Body of pancreas (tissue), 4 donors: ENCODE measurements around the gene IBA57.

Experiments used
- POLR2A ChIP-seq, 3 donors: fragments of 450-650 bp; IDR thresholded peaks; one replicate each; pipeline ENCODE4 v1.6.1; 2016; ENCODE audit warnings: antibody characterized with exemption in 3 of 3, mild to moderate bottlenecking in 2 of 3
- TF ChIP-seq, protein P1 (sequence below), 7 experiments: fragments of 450-650 bp in 4 of 7; fragments of 200-600 bp in 3 of 7; sonication (generic) in 3 of 7; IDR thresholded peaks; one replicate each; pipeline ENCODE4 v1.5.1; 2016 to 2019; ENCODE audit warnings: antibody characterized with exemption in 7 of 7

DNA sequence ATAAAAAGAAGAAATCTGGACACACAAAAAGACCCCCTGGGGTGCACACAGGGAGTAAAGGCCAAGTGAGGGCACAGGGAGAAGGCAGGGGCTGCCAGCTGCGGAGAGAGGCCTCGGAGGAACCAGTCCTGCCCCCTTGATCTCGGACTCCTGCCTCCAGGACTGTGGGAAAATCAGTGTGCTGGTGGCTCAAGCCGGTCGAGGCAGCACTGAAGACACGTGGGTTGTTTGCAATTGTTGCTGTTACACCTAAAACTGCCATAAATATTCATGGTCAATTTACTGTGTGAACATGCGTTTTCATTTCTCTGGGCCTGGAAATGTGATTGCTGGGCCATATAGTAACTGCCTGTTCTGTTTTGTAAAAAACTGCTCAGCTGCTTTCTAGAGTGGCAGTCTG, 18.5 kb downstream of the IBA57 start:
- TF ChIP-seq POLR2A (IDR thresholded peaks at IDR 0.05) = no peak
- TF ChIP-seq, protein P1, sequence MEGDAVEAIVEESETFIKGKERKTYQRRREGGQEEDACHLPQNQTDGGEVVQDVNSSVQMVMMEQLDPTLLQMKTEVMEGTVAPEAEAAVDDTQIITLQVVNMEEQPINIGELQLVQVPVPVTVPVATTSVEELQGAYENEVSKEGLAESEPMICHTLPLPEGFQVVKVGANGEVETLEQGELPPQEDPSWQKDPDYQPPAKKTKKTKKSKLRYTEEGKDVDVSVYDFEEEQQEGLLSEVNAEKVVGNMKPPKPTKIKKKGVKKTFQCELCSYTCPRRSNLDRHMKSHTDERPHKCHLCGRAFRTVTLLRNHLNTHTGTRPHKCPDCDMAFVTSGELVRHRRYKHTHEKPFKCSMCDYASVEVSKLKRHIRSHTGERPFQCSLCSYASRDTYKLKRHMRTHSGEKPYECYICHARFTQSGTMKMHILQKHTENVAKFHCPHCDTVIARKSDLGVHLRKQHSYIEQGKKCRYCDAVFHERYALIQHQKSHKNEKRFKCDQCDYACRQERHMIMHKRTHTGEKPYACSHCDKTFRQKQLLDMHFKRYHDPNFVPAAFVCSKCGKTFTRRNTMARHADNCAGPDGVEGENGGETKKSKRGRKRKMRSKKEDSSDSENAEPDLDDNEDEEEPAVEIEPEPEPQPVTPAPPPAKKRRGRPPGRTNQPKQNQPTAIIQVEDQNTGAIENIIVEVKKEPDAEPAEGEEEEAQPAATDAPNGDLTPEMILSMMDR (IDR thresholded peaks at IDR 0.05) = no peak
